Stimulated activated naive CD8-positive, alpha-beta T cell treated with anti-CD3 and anti-CD28 coated beads, Interleukin-15, Interleukin-2, amounts not matched to agents 100 U/mL and 50 U/mL, for 24 hours (primary cell): ENCODE measurements around the gene PTPRD.

Experiments
- ATAC-seq: fragments of 150-1000 bp; cut with Tn5 transposase; one replicate; pipeline ENCODE4 v1.10.0; 2021
- DNase-seq: peaks from one replicate; pipeline ENCODE4 v3.0.0; 2021

PTPRD gene

DNA sequence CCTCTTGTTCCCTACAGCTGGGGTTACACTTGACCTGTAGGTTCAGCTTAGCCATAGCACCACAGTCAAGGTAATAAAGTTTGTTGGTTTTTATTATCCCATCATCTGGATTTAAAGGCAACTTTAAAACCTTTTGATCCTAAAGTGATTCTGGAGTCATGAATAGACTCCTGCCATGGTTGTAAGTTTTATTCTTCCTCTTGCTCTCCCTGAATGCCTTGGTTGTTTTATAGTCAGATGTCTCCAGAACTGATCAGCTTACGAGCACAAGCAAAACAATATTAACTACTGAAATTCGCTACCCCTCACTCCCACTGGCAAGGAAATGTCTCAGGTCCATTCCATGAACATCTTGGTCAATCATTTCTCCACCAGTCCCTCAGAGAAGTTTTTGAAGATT is 1328.6 kb downstream of the PTPRD start:
- ATAC-seq (no peak), DNase-seq (no peak)

DNA sequence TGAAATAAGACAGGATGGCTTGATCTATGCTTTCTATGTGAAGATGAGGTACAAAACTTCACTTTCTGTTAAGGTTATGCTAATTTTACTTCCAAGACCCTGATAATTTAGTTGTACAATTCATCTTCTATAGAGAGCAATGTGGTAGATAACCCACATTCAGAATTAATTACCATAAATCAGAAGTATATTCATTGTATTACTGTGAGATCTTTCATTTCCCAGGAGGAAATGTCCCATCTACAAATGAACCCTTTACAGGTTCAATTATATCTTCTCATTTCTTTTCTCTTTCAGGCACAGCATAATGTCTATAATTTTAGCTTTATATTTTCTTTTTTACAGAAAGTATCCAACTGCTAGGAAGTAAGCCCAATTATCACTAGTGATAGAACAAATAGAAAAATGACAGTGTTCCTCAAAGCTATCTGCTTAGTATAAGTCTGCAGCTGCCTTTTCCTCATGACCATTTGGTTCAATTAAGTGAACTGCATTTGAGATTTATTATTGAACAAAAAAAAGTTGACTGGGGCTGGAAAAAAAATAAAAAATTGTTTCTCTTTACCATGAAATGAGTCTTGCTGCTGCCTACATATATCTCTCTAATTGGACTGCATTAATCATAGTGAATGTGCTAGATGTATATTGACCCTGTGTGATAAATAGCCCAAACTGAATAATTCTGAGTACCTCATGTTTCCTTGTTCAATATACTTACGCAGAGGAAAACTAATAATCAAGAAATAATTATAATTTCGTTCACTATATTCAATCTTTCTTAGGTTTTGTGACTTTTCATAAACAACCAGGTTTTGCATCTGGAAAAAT is 1329.4 kb downstream of the PTPRD start:
- ATAC-seq (no peak), DNase-seq (no peak)

DNA sequence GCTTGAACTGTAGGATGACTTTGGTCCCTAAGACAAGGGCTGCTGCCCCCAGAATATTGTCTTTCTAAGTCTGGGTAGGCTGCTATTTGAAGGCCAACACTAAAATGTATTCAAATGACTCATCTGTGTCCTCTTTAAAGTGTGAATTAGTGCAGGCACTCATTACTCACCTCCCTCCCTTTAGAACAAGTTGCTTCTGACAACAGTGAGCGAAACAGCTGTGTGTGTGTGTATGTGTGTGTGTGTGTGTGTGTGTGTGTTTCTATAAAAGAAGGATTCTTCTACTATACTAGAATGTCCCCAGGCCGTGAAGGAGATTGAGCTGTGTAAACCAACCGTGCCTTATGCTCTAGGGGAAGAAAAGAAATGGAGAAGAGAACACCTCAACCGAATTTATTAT is 1337.2 kb downstream of the PTPRD start:
- no peak for DNase-seq
- no peak for ATAC-seq

DNA sequence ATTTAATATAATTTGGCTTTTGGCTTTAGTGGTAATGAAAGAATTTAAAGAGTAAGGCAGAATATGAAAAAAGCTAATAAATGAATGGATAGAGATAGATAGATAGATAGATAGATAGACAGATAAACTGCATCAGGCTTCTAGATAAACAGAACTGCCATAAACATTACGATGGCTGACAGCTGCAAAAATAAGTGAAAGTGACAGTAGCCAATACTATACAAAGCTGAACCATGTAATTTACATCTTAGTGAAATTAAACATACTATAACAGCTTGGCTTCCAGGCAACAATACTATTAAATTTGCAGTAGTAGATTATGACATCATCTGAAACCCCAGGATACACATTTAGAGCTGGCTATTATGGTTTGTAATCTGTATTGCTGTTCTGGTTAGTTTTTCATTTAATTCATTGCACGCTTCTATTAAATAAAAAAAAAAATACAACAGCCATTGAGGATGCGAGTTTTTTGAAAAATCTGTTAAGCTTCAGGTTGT is 1354.8 kb downstream of the PTPRD start:
- ATAC-seq (no peak), DNase-seq (no peak)

DNA sequence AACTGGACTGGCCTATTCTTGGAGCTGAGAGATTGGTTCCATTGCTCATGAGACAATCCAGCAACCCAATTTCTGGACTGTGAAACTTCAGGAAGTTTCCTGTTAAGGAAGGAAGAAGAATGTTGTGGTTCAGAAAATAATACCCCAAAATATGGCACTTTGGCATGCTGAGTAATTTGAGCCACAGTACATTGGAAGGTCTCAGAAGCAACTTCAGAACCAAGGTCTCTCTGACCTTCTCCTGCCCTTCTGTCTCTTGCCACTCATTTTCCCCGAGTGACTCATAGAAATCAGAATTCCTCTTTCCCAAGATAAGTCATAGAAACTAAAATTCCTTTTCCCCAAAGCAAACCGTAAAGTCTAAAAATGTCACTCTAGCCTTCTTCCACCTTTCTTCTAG is 1366.1 kb downstream of the PTPRD start:
- DNase-seq (no peak), ATAC-seq (no peak)

DNA sequence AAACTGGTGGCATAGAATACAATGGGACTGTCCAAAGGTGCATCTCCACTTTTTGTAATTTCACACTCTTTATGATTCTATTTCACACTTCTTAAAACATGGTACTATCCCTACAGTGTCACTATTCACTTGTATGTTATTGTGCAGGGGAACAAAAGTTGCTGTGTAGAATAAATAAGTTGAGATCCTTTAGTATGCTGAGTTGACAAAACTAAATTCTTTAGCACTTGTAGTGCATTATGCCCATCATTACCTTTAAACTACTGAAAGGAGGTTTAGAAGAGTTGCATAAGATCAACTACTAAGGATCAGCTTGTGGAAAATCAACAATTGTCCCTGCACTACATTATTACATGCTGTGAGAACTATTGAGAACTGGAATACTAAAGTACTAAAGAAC is 1380.9 kb downstream of the PTPRD start:
- no peak for DNase-seq
- ATAC-seq: no peak

DNA sequence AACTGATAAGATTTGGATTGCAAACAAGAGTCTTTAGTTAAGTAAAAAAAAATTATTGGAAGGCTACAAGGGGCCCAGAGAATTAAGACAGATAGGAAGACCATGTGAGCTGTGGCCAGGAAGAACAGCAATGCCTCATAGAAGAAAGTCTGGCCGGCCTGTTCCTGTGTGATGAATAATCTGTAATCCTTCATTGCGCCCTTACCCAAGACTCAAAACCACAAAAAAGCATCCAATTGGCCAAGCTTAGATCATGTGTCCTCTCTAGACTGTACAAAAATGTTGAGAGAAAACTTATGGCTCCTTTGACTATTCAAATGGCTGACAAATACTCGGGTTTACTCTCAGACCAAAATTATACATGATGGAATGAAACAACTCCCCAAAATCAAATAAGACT is 1383.5 kb downstream of the PTPRD start:
- ATAC-seq (no peak), DNase-seq (no peak)

DNA sequence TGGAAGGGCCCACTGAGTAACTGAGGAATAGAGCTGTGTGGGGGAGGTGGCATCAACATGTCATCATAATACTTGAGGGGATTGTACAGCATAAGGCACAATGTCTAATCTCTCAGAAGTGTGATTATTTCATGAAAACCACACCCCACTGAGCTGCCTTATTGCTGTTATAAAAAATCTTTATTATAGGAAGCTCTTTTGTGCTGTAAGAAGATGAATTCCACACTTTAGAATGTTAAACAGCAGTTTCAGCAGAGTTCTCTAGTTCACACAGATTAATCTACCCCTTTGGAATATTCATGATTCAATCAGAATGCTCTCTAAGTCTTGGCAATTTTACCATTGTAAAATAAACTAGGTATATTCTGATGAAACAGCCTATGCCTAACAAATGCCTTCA is 1389.6 kb downstream of the PTPRD start:
- ATAC-seq (no peak), DNase-seq (no peak)

DNA sequence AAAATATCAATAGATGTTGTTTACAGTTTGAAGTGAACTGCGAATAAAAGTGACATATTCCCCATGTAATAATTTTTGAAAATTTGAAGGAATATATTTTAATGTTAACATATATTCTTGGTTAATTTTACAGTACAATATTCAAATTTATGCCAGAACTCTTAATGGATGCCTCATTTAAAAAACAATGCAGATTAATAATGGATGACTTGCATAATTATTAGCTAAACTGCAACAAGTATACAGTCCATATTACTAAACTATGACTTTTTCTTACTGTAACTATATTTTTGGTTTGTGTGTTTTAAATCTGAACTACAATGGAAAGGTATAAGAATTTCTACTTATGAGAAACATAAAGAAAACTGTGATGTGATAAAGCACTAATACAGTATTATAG is 1390.1 kb downstream of the PTPRD start:
- ATAC-seq (no peak), DNase-seq (no peak)

DNA sequence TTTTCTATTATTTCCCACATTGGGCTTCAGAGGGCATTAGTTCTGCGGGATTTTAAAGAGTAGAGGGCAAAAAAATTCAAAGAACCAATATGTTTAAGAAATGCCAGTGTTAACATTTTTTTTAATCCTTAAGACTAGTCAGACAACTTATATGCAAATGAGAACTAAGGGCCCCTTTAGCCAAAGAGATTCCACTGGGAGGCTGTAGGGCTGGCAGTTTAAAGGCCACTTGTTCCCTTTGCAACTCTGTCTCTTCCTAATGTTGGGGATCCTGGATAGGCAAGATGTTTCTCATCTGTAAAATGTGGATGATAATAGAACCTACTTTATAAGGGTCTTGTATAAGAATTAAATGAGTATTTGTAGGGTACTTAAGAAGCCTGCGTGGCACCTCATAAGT is 1395.9 kb downstream of the PTPRD start:
- no peak for DNase-seq

DNA sequence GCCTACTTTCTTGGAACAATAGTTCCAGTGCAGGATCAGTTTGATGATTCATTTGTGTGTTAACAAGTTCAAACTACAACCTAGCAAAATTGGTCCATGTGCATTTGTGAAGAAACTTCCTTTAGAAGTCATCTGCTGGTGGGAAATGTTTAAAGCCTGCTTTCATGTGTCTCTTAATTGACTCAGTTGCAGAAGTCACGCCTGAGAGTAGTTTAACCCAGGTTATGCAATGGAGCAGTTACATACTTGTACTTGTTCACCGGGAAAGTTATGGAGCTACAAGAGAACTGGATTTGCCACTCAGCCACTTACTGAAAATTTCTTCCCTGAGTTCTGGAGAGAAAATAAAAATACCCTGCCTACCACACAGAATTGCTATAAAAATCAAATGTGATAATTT is 1397.8 kb downstream of the PTPRD start:
- DNase-seq (no peak), ATAC-seq (no peak)

More for the DNA sequence above, 1395.9 kb downstream of the PTPRD start:
- ATAC-seq: no peak

DNA sequence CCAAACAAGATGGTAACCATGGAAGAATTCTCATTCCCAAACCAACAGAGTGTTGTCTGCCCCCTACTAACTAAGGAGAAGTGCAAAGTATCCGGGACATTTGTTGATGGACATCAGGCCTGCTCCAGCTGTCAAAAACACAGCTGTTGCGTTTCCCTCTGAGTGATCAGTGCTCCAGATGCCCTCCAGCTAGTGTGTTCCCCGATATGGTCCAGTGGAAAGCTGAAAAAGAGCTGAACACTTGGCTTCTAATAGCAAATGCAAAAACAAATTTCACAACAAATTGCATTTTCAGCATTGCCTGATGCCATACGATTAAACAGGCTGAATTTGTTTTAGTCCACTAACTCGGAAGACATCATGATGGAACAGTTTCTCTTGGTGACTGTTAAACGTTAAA is 1398.7 kb downstream of the PTPRD start:
- ATAC-seq (no peak), DNase-seq (no peak)

DNA sequence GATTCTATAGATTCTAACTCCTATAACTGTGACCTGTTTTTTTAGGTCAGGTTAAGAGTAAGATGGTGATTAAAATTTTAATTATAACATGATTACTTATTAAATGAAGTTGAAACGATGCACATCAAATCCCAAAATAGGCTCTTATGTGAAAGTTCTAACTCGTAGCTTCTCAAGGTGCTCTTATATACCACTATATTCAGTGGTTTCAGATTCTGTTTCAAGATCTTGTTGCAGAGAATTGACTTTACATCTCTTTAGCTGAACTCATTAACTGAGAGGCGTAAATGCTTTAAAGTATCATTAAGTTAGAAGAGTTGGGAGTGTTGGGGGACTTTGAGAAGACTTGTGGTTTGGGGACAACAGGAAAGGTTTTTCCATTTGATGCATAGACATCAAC is 1399.8 kb downstream of the PTPRD start:
- no peak for DNase-seq
- ATAC-seq: no peak

DNA sequence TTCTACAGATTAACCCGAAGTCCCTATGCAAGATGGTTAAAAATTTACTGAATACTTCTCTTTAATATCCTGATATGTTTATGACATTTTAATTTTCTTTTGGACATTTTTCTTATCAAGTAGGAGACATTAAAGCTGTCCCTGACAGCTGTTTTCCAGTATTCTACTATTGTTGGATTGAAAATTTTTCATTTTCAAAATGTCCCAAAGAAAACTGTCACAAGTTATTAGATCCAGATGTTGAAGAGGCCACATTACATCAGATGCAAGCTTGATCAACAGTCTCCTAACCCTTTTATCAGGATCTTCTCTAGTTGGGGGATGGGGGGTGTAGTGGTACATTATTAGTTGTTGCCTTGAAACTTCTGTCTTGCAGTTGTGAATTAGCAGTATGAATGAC is 1410.5 kb downstream of the PTPRD start:
- ATAC-seq (no peak), DNase-seq (no peak)

DNA sequence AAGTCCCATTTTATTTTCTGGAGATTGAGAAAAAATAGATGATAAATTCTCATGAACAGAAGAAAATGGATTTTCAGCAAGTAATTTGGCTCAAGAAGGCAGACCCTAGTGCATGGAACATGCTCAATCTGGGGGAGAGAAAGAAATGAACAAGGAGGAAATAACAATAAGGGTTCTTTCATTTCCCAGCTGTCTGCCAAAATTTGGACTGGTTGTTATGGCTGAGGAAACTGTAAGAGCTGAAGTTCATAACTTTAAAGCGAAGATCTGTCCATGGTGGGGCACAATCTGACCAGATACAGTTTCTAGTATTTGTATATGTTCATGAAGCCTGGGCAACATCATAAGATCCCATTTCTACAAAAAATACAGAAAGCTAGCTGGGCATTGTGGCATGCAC is 1426.7 kb downstream of the PTPRD start:
- ATAC-seq: no peak

DNA sequence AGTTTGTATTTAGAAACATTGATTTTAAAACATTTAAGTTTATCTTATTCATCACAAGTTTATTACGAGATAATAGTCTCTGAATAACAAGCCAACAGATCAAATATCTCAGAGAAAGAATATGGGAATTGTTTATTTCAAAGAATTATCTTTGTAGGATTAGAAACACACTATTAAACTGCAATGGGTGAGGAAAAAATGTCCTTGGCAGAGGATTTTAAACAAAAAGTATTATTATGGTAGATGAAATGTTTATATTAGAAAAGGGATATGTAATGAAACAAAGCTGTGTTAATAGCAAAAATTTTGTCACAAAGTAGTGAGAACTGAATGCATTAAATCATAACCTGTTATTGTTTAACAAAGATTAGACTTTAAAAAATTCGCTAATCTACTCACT is 1430.4 kb downstream of the PTPRD start:
- no peak for ATAC-seq
- no peak for DNase-seq

More for the DNA sequence above, 1426.7 kb downstream of the PTPRD start:
- DNase-seq: no peak

DNA sequence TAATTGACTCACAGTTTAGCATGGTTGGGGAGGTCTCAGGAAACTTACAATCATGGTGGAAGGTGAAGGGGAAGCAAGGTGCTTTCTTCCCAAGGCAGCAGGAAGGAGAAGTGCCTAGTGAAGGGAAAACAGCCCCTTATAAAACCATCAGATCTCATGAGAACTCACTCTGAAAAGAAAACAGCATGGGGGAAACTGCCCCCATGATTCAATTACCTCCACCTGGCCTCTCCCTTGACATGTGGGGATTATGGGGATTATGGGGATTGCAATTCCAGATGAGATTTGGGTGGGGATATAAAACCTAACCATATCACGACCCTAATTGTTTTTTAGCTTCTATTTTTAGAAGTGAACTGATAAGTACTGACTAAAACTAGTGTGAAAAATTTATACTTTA is 1435.7 kb downstream of the PTPRD start:
- DNase-seq (no peak), ATAC-seq (no peak)

DNA sequence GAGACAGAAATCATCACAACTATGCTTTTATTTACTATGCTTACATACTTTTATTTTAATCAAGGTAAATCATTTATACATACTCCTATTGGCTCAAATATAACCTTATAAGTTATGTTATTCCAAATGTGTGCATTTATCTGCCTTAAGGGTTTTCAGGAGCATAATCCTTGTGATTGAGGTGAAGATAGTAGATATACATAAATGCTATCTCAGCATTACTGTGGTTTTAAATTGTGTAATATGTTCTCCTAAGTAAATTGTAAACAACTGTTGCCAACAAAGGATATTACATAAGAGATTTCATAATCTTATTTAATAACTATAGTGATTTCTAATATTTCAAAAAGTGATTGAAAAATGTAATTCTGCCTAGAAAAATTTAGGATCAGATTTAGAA is 1438.4 kb downstream of the PTPRD start:
- DNase-seq (no peak), ATAC-seq (no peak)

DNA sequence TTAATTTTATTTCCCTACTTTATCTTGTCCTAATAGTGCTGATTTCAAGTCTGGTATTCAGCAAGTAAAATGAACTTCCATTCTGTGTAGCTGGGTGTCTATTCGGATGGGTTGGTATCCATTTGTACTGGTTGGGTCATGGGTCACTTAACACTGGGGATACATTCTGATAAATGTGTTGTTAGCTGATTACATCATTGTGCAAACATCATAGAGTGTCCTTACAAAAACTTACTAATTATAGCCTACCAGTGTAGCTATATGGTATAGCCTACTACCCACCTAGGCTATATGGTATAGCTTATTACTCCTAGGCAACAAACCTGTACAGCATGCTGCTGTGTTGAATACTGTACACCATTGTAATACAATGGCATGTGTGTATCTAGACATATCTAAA is 1439.5 kb downstream of the PTPRD start:
- no peak for ATAC-seq
- DNase-seq: no peak

DNA sequence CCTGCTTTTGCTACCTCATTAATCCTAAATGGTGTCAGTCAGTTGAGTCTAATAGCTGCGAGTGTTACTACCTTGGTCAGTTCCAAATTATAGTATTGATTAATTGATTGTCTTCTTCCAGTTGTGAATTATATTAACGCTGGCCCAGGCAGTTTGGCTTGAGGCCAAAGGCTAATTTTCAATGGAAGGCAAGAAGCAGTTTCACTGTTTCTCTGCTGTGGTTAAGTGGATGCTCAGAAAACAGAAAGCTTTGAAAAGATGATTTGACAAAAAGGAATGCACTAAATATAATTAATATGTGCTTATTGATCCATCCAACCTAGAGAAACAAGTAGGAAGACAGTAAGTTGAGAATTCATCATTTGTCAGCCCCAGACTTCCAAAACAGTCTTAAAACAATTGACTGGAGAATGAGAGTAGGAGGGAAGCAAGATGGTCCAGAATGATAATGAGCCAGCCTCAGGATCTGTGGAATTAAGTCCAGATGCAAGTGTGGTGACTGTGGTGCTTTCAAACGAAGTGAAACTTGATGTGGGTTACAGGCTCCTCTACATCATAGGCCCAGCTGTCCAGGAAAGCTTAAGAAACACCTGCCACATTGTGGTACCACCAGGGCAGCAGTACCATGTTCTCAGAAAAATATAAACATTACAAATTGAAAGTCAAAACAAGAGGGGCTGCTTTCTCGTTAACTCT is 1442.2 kb downstream of the PTPRD start:
- ATAC-seq (no peak), DNase-seq (no peak)

DNA sequence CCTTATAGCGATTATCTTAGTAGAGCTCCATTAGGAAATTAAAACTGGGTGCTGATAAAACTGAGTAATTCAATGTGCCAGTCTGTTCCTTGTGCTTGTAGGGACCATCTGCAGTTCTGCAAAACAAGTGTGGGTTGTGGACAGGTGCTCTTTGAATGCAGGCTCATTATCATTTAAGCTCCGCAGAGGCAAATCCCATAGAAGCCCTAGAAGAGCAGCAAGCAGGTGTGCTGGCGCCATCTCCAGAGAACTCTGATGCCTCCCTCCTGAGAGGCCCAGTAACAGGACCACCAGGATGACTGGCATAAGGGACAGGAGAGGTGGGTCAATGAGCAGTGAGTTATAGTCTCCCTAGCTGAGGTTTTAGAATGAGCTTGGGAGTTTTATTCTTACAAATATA is 1470.8 kb downstream of the PTPRD start:
- no peak for DNase-seq
- ATAC-seq: no peak

DNA sequence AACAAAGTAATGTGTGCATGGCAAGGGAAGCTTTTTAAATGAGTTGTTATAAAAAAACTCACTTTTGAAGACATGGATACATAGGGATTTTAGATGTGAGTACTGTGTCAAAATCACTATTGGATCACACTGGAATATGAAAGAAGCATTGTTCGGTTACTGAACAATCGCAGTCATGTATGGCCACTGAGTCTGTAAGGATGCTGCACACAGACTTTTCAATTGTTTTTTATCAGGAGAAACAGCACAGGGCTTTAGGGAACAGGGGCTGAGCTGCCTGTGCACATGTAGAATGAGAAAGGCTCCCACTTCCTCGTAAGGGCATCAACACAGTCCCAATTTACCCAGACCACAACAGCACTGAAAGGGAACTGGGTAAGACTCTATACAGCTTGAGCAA is 1479.3 kb downstream of the PTPRD start:
- no peak for ATAC-seq
- DNase-seq: no peak

DNA sequence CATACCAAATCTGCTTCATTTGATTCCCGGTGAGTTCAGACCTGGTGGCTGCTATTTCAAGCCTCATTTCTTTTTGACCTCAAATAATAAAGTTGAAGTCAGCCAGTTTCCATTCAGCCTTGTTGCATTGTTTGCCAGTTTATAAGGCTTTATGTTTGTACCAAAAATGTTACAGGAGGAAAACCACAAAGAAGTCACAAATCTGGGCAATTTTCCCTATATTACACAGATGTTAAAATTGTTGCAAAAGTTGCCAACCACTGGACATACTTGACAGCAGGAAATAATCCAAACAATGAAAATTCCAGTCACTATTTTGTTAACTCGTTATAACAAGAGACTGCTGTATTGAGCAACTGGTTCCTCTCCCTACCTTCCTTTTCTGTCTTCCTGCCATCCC is 1488.2 kb downstream of the PTPRD start:
- DNase-seq (no peak), ATAC-seq (no peak)
